GM21717 (cell line): Measurements from ENCODE around the gene GRIFIN.
"Not testable (repeated sequence)": the region's sequence is repeated elsewhere in the genome, so short reads cannot be mapped to it uniquely, and the experiment has no call there.

Experiments
- ATAC-seq: cut with Tn5 transposase; IDR thresholded peaks from one replicate; pipeline ENCODE4 v1.9.1; 2021; ENCODE audit warnings: mild to moderate bottlenecking, moderate library complexity; ENCODE audit not compliant: unreplicated experiment

Gene GRIFIN

GRCh38 chr7:2480070-2480408 lies 3.8 kb upstream of the GRIFIN start:
- ATAC-seq, result no peak

- ATAC-seq, result no peak
These were observed 3.3 kb upstream of the GRIFIN start for GRCh38 chr7:2479276-2480069.

- ATAC-seq, result no peak
These were observed 2.6 kb upstream of the GRIFIN start for GRCh38 chr7:2478800-2479199.

- ATAC-seq, result no peak
These were observed 2.2 kb upstream of the GRIFIN start for GRCh38 chr7:2478399-2478785.

- no peak for ATAC-seq
These were observed 1.5 kb upstream of the GRIFIN start for GRCh38 chr7:2477447-2478398.

GRCh38 chr7:2476776-2477446 lies 713 bp upstream of the GRIFIN start:
- no peak for ATAC-seq

GRCh38 chr7:2475678-2476015 lies 551 bp downstream of the GRIFIN start:
- ATAC-seq, result no peak

GRCh38 chr7:2474813-2475677 lies 1.2 kb downstream of the GRIFIN start:
- ATAC-seq, result no peak

GRCh38 chr7:2474224-2474623 lies 2.0 kb downstream of the GRIFIN start:
- ATAC-seq, result no peak

GRCh38 chr7:2473496-2474180 lies 2.6 kb downstream of the GRIFIN start:
- ATAC-seq, result no peak

GRCh38 chr7:2472739-2473138 lies 3.5 kb downstream of the GRIFIN start:
- no peak for ATAC-seq

- ATAC-seq, result no peak
These were observed 4.8 kb downstream of the GRIFIN start for GRCh38 chr7:2471396-2471795.

- ATAC-seq, result no peak
These were observed 5.2 kb downstream of the GRIFIN start for GRCh38 chr7:2471022-2471329.

GRCh38 chr7:2470204-2471021 lies 5.8 kb downstream of the GRIFIN start:
- ATAC-seq, result no peak

- not testable (repeated sequence) for ATAC-seq
These were observed 6.6 kb downstream of the GRIFIN start for GRCh38 chr7:2469460-2470203.

- ATAC-seq, result no peak
These were observed 8.0 kb downstream of the GRIFIN start for GRCh38 chr7:2468227-2468626.

- ATAC-seq, result no peak
These were observed 9.5 kb downstream of the GRIFIN start for GRCh38 chr7:2466675-2467074.

GRCh38 chr7:2465928-2466327 lies 10.3 kb downstream of the GRIFIN start:
- no peak for ATAC-seq

GRCh38 chr7:2462731-2463130 lies 13.5 kb downstream of the GRIFIN start:
- no peak for ATAC-seq
